Heart left ventricle (tissue), 16 donors: ENCODE data around the gene CNOT3. TPM values are rescaled to one million over a fixed set of nuclear protein-coding genes. Genes with fewer than 3 reads are reported as not detected.
A peak's percentile ranks its signal among the peaks of the same experiment; 100 is the strongest.

Source experiments
- ATAC-seq, 4 donors: fragments of 200-7000 bp; cut with Tn5 transposase; one replicate each; pipeline ENCODE4 v1.9.1; 2020 to 2022; ENCODE audit warnings: moderate library complexity in 4 of 4, mild to moderate bottlenecking in 3 of 4, moderate number of reproducible peaks in 1 of 4
- DNase-seq, 5 donors: peaks; one replicate each; pipeline ENCODE4 v3.0.0-alpha.2; 2020
- H3K27ac ChIP-seq, 12 donors: fragments of 200-600 bp; sonication (generic) in 4 of 12; one replicate each; pipeline versions ENCODE4 v1.5.0 to v1.8.0; 2016 to 2022; ENCODE audit warnings: mild to moderate bottlenecking in 2 of 12
- H3K27me3 ChIP-seq, 9 donors: fragments of 200-600 bp; sonication (generic) in 2 of 9; one replicate each; pipeline versions ENCODE4 v1.5.1 to v1.8.0; 2016 to 2022; ENCODE audit warnings: mild to moderate bottlenecking in 3 of 9
- H3K36me3 ChIP-seq, 9 donors: fragments of 200-600 bp; sonication (generic) in 2 of 9; one replicate each; pipeline versions ENCODE4 v1.5.0 to v1.8.0; 2018 to 2022; ENCODE audit warnings: mild to moderate bottlenecking in 2 of 9
- H3K4me1 ChIP-seq, 12 donors: fragments of 200-600 bp; sonication (generic) in 4 of 12; one replicate each; pipeline versions ENCODE4 v1.5.0 to v1.8.0; 2016 to 2022; ENCODE audit warnings: mild to moderate bottlenecking in 3 of 12
- H3K4me3 ChIP-seq, 12 donors: fragments of 200-600 bp; sonication (generic) in 4 of 12; one replicate each; pipeline versions ENCODE4 v1.5.0 to v1.8.0; 2017 to 2022; ENCODE audit warnings: mild to moderate bottlenecking in 9 of 12, moderate library complexity in 4 of 12
- H3K9me3 ChIP-seq, 12 donors: fragments of 200-600 bp; sonication (generic) in 4 of 12; one replicate each; pipeline versions ENCODE4 v1.5.0 to v1.8.0; 2016 to 2022; ENCODE audit warnings: mild to moderate bottlenecking in 1 of 12
- POLR2A ChIP-seq, 2 donors: fragments of 450-650 bp; IDR thresholded peaks; one replicate each; pipeline ENCODE4 v1.6.1; 2017; ENCODE audit warnings: antibody characterized with exemption in 2 of 2, mild to moderate bottlenecking in 2 of 2, moderate library complexity in 2 of 2
- WGBS, 4 donors: extraction: QIAGEN DNeasy Blood & Tissue Kit in 2 of 4; methylation state at CpG; one replicate each; pipeline versions ENCODE4 v1.1.5 to v1.1.7; 2013 to 2018; 5-methylcytosine and 5-hydroxymethylcytosine counted together
- intact Hi-C, 10 donors: fragments of 100-400 bp; cut with DNase I; formaldehyde crosslinking; loops; one replicate each; pipeline versions ENCODE4 v1.11.1 to v1.14.2; 2022
- polyA plus RNA-seq, 2 donors: library from polyadenylated mRNA; stranded (reverse); fragments of 200-250 nt; gene quantifications; one replicate each; pipeline ENCODE4 v1.2.3, GENCODE V29; 2013
- total RNA-seq, 9 donors: library from RNA; depleted of rRNA in 2 of 9; stranded (reverse); fragments of >200 nt in 2 of 9; fragmentation: NEBNext Ultra II Directional in 3 of 9; extraction: Animal tissue kit (Norgen Biotek cat#: 25700) in 3 of 9; gene quantifications; one replicate each; pipeline versions ENCODE4 v1.1.0 to v1.2.4, GENCODE V29; 2016 to 2023
- TF ChIP-seq, protein P1 (sequence below), 12 donors: fragments of 200-600 bp; sonication (generic) in 4 of 12; IDR thresholded peaks; one replicate each; pipeline versions ENCODE4 v1.5.0 to v1.8.0; 2018 to 2022; ENCODE audit warnings: antibody characterized with exemption in 12 of 12, mild to moderate bottlenecking in 5 of 12
- donor health status: ischemic (EF 13 %, LVEDD 7.1; RV severe dilation, severe dysfunction).
- donor health status: healthy with polysubstance abuse.
- donor health status: DM: no; HTN: yes; CAD: no.
- donor health status: DM: no; HTN: no; CAD: no.
- donor health status: ischemic (EF 25% LVEDD 6.9; RV normal size, moderate dysfunction).
- donor health status: ischemic (EF 25% LVEDD 5.7; RV mildly dilated, moderate dysfunction).
- donor health status: healthy.
- donor health status: DM: yes; HTN: yes; CAD: no.
- donor health status: ischemic (EF 35%, LVEDD 5.7; RV mildly dilated, moderate dysfunction).
- donor health status: nonischemic (EF 11% LVEDD 7.7; RV severe dilation, severe dysfunction).
- donor health status: DM: yes; HTN: yes; CAD: no.
- donor health status: PGD.
- donor health status: ischemic (EF 29% LVEDD 5.4; RV normal size, mild dysfunction).
- donor health status: nonischemic (EF 23%, LVEDD 6.1; RV moderate dilation, normal function).

Gene CNOT3
- total and polyA plus RNA-seq, 11 donors, result 12.6 to 28.2 (median 18.1) TPM

DNA sequence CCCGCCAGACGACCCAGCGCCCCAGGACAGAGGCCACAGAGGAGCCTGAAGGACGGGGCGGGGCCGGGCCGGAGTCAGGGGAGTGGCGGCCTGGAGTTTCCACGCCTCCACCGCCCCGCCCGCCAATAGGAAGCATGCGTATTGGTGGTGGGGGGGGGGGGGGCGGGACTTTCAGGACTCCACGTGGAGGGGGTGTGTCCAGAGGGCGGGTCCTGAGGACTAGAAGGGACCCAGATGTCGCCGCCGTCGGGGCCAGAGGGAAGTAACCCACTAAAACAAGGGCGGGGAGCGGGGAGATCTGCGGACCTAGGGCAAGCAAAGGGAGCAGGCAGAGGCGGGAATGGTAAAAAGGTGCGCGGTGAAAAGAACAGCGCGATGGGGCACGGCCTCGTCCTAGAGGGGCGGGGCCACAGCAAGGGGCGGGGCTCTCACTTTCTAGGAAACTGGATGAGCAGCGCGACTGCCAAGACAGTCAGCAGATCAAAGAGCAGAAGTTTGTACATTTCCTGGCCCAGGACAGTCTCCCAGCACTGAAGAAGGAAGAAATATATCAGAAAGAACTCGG, 24.8 kb downstream of the CNOT3 start:
- H3K36me3 ChIP-seq, result peaks cover 0 to 11% (median 8%) of the 10 kb centered on the region in 9 donors
- peaks cover 4 to 57% (median 36%) of the 10 kb centered on the region in 12 donors for H3K4me1 ChIP-seq
- 3 to 5% (median 3%) methylated on average over 26 to 35 of the region's 35 CpGs for WGBS, 4 donors
- H3K27ac ChIP-seq, result peak overlapping the region in 5 of 12 donors; percentile 30 to 76 (median 34)
- H3K27me3 ChIP-seq, result peaks cover 0 to 16% (median 2%) of the 10 kb centered on the region in 9 donors
- intact Hi-C loops, result no loop called here
- no peaks in the 10 kb centered on the region for H3K9me3 ChIP-seq
- peak overlapping the region in 10 of 12 donors; percentile 27 to 58 (median 50) for H3K4me3 ChIP-seq
- DNase-seq, result peak; percentile 82 to 93 (median 89)
- TF ChIP-seq, protein P1, sequence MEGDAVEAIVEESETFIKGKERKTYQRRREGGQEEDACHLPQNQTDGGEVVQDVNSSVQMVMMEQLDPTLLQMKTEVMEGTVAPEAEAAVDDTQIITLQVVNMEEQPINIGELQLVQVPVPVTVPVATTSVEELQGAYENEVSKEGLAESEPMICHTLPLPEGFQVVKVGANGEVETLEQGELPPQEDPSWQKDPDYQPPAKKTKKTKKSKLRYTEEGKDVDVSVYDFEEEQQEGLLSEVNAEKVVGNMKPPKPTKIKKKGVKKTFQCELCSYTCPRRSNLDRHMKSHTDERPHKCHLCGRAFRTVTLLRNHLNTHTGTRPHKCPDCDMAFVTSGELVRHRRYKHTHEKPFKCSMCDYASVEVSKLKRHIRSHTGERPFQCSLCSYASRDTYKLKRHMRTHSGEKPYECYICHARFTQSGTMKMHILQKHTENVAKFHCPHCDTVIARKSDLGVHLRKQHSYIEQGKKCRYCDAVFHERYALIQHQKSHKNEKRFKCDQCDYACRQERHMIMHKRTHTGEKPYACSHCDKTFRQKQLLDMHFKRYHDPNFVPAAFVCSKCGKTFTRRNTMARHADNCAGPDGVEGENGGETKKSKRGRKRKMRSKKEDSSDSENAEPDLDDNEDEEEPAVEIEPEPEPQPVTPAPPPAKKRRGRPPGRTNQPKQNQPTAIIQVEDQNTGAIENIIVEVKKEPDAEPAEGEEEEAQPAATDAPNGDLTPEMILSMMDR (IDR thresholded peaks at IDR 0.05), result no peak
- TF ChIP-seq POLR2A (IDR thresholded peaks at IDR 0.05), result no peak
- ATAC-seq, result peak in 3 of 4 donors; percentile 43 to 53 (median 49)

DNA sequence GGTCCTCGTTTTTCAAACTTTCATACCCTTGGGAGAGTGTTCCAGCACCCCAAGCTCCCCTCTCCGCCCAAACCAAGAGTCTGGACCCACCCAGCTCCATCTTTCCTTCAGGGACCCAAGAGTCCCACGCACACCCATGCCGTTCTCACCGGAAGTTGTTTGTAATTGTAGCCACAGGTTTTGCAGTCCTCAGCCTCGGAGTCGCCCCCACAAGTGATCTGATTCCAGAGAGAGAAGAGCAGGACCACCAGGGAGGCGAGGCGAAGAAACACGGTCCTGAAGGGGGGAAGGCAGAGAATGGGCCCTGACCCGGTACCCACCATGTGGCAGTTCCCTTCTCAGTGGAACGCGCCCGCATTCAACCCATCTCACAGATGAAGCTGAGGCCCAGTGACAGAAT, 25.3 kb downstream of the CNOT3 start:
- Histone ChIP-seq H3K4me1 (peaks cover 4 to 57% (median 36%) of the 10 kb centered on the region in 12 donors), H3K27me3 (peaks cover 0 to 16% (median 2%) of the 10 kb centered on the region in 9 donors), H3K36me3 (peaks cover 0 to 6% (median 3%) of the 10 kb centered on the region in 9 donors), H3K4me3 (peak overlapping the region in 9 of 12 donors; percentile 44 to 58 (median 50)), H3K27ac (peak overlapping the region in 4 of 12 donors; percentile 30 to 76 (median 44)), H3K9me3 (no peaks in the 10 kb centered on the region)
- 68 to 81% (median 76%) methylated on average over 14 of the region's 14 CpGs for WGBS, 4 donors
- intact Hi-C loops, result no loop called here
- DNase-seq (no peak), ATAC-seq (no peak)
- no peak for TF ChIP-seq POLR2A (IDR thresholded peaks at IDR 0.05)

DNA sequence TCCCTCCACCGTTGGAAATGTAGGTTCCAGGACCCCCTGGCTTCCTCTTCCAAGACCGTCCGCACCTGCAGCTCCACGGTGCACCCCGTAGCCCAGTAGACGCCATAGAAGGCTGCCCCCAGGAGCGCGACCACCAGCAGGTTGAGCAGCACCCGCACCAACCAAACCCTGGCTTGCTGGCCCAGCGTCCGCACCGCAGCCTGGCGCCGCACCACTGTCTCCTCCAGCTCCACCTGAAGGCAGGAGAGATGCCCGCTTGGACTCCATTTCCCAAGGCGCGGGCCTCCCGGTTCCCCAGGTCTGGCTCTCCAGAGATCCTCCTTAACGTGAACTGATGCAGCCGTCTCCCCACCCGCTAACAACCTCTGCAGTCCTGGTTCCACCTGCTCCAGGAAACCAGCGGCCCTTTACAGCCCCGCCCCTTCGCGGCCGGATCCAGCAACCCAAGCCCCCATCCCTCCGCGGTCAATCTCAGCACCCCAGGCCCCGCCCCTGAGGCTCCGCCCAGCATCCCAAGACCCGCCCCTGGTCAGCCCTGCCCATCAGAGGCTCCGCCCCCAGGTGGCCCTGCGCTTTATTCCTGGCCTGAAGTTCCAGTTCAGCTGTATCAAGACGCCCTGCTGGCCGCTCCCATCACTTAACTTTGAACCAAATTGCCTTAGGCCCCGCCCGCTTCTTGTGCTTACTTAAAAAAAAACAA, 27.0 kb downstream of the CNOT3 start:
- WGBS, 4 donors, result 8 to 13% (median 11%) methylated on average over 27 to 37 of the region's 37 CpGs
- H3K36me3 ChIP-seq, result no peaks in the 10 kb centered on the region
- intact Hi-C loops, result loop anchor here in 1 of 10 donors (5.0 kb wide), 1 partner anchor 38 kb away; the partner anchor contains the start of gene RPS9
- peak overlapping the region in 5 of 12 donors; percentile 21 to 56 (median 30) for H3K4me3 ChIP-seq
- peaks cover 0 to 52% (median 25%) of the 10 kb centered on the region in 12 donors for H3K4me1 ChIP-seq
- peaks cover 0 to 16% (median 2%) of the 10 kb centered on the region in 9 donors for H3K27me3 ChIP-seq
- no peaks in the 10 kb centered on the region for H3K9me3 ChIP-seq
- ATAC-seq (peak in 2 of 4 donors; percentile 12 to 16), DNase-seq (peak in 4 of 5 donors; percentile 55 to 91 (median 84))
- no peak overlapping the region for H3K27ac ChIP-seq
- TF ChIP-seq POLR2A (IDR thresholded peaks at IDR 0.05), result peak in 1 of 2 donors; percentile 35
- TF ChIP-seq, protein P1 (IDR thresholded peaks at IDR 0.05), result no peak

DNA sequence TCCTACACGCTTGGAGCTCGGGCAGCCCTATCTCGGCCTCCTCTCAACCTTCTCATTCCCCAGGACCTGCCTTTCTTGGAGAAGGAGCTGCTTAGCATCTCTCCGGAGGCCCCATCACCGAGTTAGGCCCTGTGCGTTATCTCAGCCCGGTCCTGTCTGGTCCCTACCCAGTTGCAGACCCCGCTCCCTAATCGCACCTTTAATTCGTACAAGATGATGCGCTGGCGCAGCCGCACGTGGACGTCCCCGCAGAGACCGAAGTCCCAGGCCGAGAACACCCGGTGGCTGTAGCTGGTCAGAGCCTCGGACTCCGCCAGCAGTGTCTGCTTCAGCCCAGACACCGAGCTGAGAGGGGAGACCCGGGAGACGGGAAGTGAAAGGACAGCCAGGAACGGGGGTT, 27.7 kb downstream of the CNOT3 start:
- Histone ChIP-seq H3K27ac (no peak overlapping the region), H3K4me1 (peaks cover 0 to 50% (median 24%) of the 10 kb centered on the region in 12 donors), H3K9me3 (no peaks in the 10 kb centered on the region), H3K36me3 (no peaks in the 10 kb centered on the region), H3K27me3 (peaks cover 0 to 16% (median 2%) of the 10 kb centered on the region in 9 donors), H3K4me3 (no peak overlapping the region)
- DNase-seq (no peak), ATAC-seq (no peak)
- 89 to 92% (median 91%) methylated on average over 25 of the region's 25 CpGs for WGBS, 4 donors
- TF ChIP-seq, protein P1 (IDR thresholded peaks at IDR 0.05), result no peak
- TF ChIP-seq POLR2A (IDR thresholded peaks at IDR 0.05), result no peak
- intact Hi-C loops, result loop anchor here in 1 of 10 donors (5.0 kb wide), 1 partner anchor 37 kb away; the partner anchor contains the start of gene RPS9
